ENCODE data around the gene XPOT. TPM values are rescaled to one million over a fixed set of nuclear protein-coding genes. Genes with fewer than 3 reads are reported as not detected.

Gene XPOT
- total and polyA plus RNA-seq, 2 of the 4 experiments (the other 2 are of a cell fraction) = 40.9 to 80.8 TPM

GRCh38 chr12:64480148-64480547 lies 76.0 kb downstream of the XPOT start:
- in situ Hi-C loops (cut with MboI; ENCODE audit: low sequenced_read_pairs) = no loop called here
- Histone ChIP-seq H2AFZ (replicated peaks; ENCODE audit: low read length, poor library complexity) (no peak overlapping the region), H3K23ac (ENCODE audit: low read depth, low read length) (no peak overlapping the region), H4K91ac (ENCODE audit: insufficient read depth, low read depth, low read length) (no peak overlapping the region), H4K20me1 (ENCODE audit: insufficient read depth, low read length) (0 out of 2 replicates have a peak, but pooled peaks cover 4% of the 10 kb centered on the region), H2BK20ac (ENCODE audit: low read depth, low read length) (no peak overlapping the region), H3K14ac (replicated peaks; ENCODE audit: low read depth, low read length) (no peak overlapping the region), H3K9me3 (ENCODE audit: control insufficient read depth, insufficient read depth, low read length) (peaks cover 3% of the 10 kb centered on the region; the same call in 1 of the 2 replicates), H2AK9ac (replicated peaks; ENCODE audit: low read depth, low read length, poor library complexity) (no peak overlapping the region), H2BK15ac (ENCODE audit: low read depth, low read length) (no peak overlapping the region), H3K79me1 (ENCODE audit: low read depth in 1 of 2, low read length in 2 of 2) (peaks cover 14 to 17% of the 10 kb centered on the region in 2 experiments; a peak in 3 of 4 replicates), H3K27ac (ENCODE audit: insufficient read depth, low read length) (no peak overlapping the region), H3K9me1 (ENCODE audit: insufficient read depth, low read length) (no peaks in the 10 kb centered on the region), H3K9ac (ENCODE audit: low read depth, low read length) (no peak overlapping the region), H3K4me3 (ENCODE audit: insufficient read depth, low read depth, low read length) (no peak overlapping the region), H3K4ac (ENCODE audit: low read depth, low read length) (no peak overlapping the region), H3K27me3 (ENCODE audit: control insufficient read depth, insufficient read depth, low read length) (no peaks in the 10 kb centered on the region), H2AK5ac (ENCODE audit: low read depth, low read length) (no peak overlapping the region), H3K56ac (ENCODE audit: extremely low read depth, insufficient read depth, low read length) (no peak overlapping the region), H2BK5ac (ENCODE audit: low read depth, low read length, poor library complexity, severe bottlenecking) (no peak overlapping the region), H4K8ac (ENCODE audit: low read depth in 2 of 2, low read length in 2 of 2) (no peak overlapping the region), H2BK120ac (ENCODE audit: low read depth, low read length) (no peak overlapping the region), H3K18ac (ENCODE audit: low read depth, low read length) (no peak overlapping the region), H4K5ac (ENCODE audit: low read depth, low read length) (no peak overlapping the region), H3K4me2 (ENCODE audit: low read depth, low read length) (no peak overlapping the region), H3K36me3 (ENCODE audit: control insufficient read depth, insufficient read depth, low read length) (peaks cover 16% of the 10 kb centered on the region), H3K4me1 (ENCODE audit: control insufficient read depth, insufficient read depth, low read length) (no peaks in the 10 kb centered on the region)
- no peak for TF ChIP-seq FOS (IDR thresholded peaks at IDR 0.05; ENCODE audit: low read depth, low read length)
- TF ChIP-seq RFX5 (IDR thresholded peaks at IDR 0.05; ENCODE audit: low read depth, low read length) = no peak
- TF ChIP-seq CTCF (conservative IDR thresholded peaks at IDR 0.05; ENCODE audit: low read depth, low read length) = no peak
- TF ChIP-seq NFE2L2 (IDR thresholded peaks at IDR 0.05; ENCODE audit: low read depth, low read length) = no peak
- no peak for TF ChIP-seq MAZ (IDR thresholded peaks at IDR 0.05; ENCODE audit: borderline replicate concordance, low read depth, low read length)
- TF ChIP-seq BHLHE40 (IDR thresholded peaks at IDR 0.05; ENCODE audit: low read depth, low read length) = no peak
- TF ChIP-seq CHD1 (IDR thresholded peaks at IDR 0.05; ENCODE audit: low read depth, low read length) = no peak
- no peak for TF ChIP-seq ELK1 (IDR thresholded peaks at IDR 0.05; ENCODE audit: borderline replicate concordance, low read depth, low read length)
- TF ChIP-seq MAFK (IDR thresholded peaks at IDR 0.05; ENCODE audit: low read depth, low read length) = no peak
- no peak for TF ChIP-seq USF2 (IDR thresholded peaks at IDR 0.05; ENCODE audit: low read depth, low read length)
- TF ChIP-seq MXI1 (IDR thresholded peaks at IDR 0.05; ENCODE audit: borderline replicate concordance, low read depth, low read length) = no peak
- no peak for TF ChIP-seq RCOR1 (IDR thresholded peaks at IDR 0.05; ENCODE audit: insufficient replicate concordance, low read length)
- ChIA-PET CTCF (no interaction called here), POLR2A (ENCODE audit: unreplicated experiment) (no interaction called here)
- intact Hi-C loops (cut with micrococcal nuclease) = no loop called here
- ATAC-seq (ENCODE audit: low read depth) (no peak), DNase-seq (peak; percentile 24)
- dilution Hi-C loops (cut with HindIII; ENCODE audit: low sequenced_read_pairs, unreplicated experiment) = no loop called here
- no CpG with 5 or more reads among the region's 1 CpG for WGBS, 2 experiments (ENCODE audit: extremely low coverage in 2 of 2, insufficient read length in 1 of 2)
- no TSS peak for BruUV-seq (replicated peaks)
